ENCODE results near the gene ADNP. TPM values are rescaled to one million over a fixed set of nuclear protein-coding genes. Genes with fewer than 3 reads are reported as not detected.
A peak's percentile ranks its signal among the peaks of the same experiment; 100 is the strongest.
"Not testable (repeated sequence)": the region's sequence is repeated elsewhere in the genome, so short reads cannot be mapped to it uniquely, and the experiment has no call there.

ADNP gene
- total RNA-seq: 58.3 TPM
- long read RNA-seq, full-length matches to known transcripts: 18 of 41 reads
- long read RNA-seq, partial matches to known transcripts: 3 of 41 reads
- long read RNA-seq, other reads (novel, unspliced or antisense): 20 of 41 reads

GRCh38 chr20:50931306-50932015 is at the start of gene ADNP:
TSS of gene ADNP (minus strand) at chr20:50931437. CDS start at chr20:50903996, 27,441 bp downstream.
- intact Hi-C loops (cut with DNase I): no loop called here
- no peaks in the 10 kb centered on the region for H3K27me3 ChIP-seq (ENCODE audit: low read depth)
- peaks cover 37% of the 10 kb centered on the region for H3K4me1 ChIP-seq
- peaks cover 46% of the 10 kb centered on the region for H3K36me3 ChIP-seq
- peak within 1 kb of the TSS; percentile 75 for H3K4me3 ChIP-seq
- DNase-seq (peak; percentile 92), ATAC-seq (peak; percentile 92 to 97)
- peak; percentile 82 for TF ChIP-seq CTCF (IDR thresholded peaks at IDR 0.05)
- no peaks in the 10 kb centered on the region for H3K9me3 ChIP-seq
- peak within 1 kb of the TSS; percentile 99 for H3K27ac ChIP-seq

- H3K27ac ChIP-seq: no peak overlapping the region
Observed at GRCh38 chr20:50980071-50980681, 48.9 kb upstream of the ADNP start.

GRCh38 chr20:50978533-50978932 is 47.3 kb upstream of the ADNP start:
- H3K4me1 ChIP-seq; H3K27ac ChIP-seq; intact Hi-C loops (cut with DNase I); H3K4me3 ChIP-seq; ATAC-seq; H3K9me3 ChIP-seq; H3K36me3 ChIP-seq; DNase-seq: not testable (repeated sequence)
- H3K27me3 ChIP-seq (ENCODE audit: low read depth): peaks cover 31% of the 10 kb centered on the region

More at GRCh38 chr20:50980071-50980681, 48.9 kb upstream of the ADNP start:
- Histone ChIP-seq H3K36me3 (no peaks in the 10 kb centered on the region), H3K27me3 (ENCODE audit: low read depth) (peaks cover 44% of the 10 kb centered on the region), H3K4me1 (peaks cover 8% of the 10 kb centered on the region), H3K9me3 (no peaks in the 10 kb centered on the region), H3K4me3 (no peak overlapping the region)
- DNase-seq (no peak), ATAC-seq (peak; percentile 64)
- intact Hi-C loops (cut with DNase I): loop anchor here (10.0 kb wide), 1 partner anchor 325 kb away; no protein-coding TSS in a partner anchor
- no peak for TF ChIP-seq CTCF (IDR thresholded peaks at IDR 0.05)

- ATAC-seq: no peak
- no peaks in the 10 kb centered on the region for H3K9me3 ChIP-seq
- no peaks in the 10 kb centered on the region for H3K36me3 ChIP-seq
- no peak for TF ChIP-seq CTCF (IDR thresholded peaks at IDR 0.05)
- intact Hi-C loops (cut with DNase I): no loop called here
- no peak overlapping the region for H3K27ac ChIP-seq
- no peak overlapping the region for H3K4me3 ChIP-seq
- peaks cover 31% of the 10 kb centered on the region for H3K27me3 ChIP-seq (ENCODE audit: low read depth)
- peaks cover 8% of the 10 kb centered on the region for H3K4me1 ChIP-seq
- no peak for DNase-seq
Observed at GRCh38 chr20:50977066-50978021, 46.1 kb upstream of the ADNP start.

GRCh38 chr20:50975701-50976330 is 44.6 kb upstream of the ADNP start:
- Histone ChIP-seq H3K4me1 (peaks cover 1% of the 10 kb centered on the region), H3K9me3 (no peaks in the 10 kb centered on the region), H3K4me3 (no peak overlapping the region), H3K36me3 (no peaks in the 10 kb centered on the region), H3K27ac (no peak overlapping the region), H3K27me3 (ENCODE audit: low read depth) (peaks cover 20% of the 10 kb centered on the region)
- intact Hi-C loops (cut with DNase I): no loop called here
- no peak for TF ChIP-seq CTCF (IDR thresholded peaks at IDR 0.05)
- ATAC-seq (no peak), DNase-seq (no peak)
